Natural killer cell (primary cell): Measurements from ENCODE around the gene SMPD3. TPM values are rescaled to one million over a fixed set of nuclear protein-coding genes. Genes with fewer than 3 reads are reported as not detected.

Experiments used
- ATAC-seq, 3 donors: fragments of 150-1000 bp in 2 of 3; fragments of 200-7000 bp in 1 of 3; cut with Tn5 transposase; 1 replicate in 1 of 3; 2 replicates in 2 of 3; pipeline ENCODE4 v1.10.0; 2021; ENCODE audit warnings: mild to moderate bottlenecking in 2 of 3, moderate library complexity in 2 of 3
- DNase-seq, 2 donors: peaks; one replicate each; pipeline versions ENCODE4 v3.0.0 to v3.0.0-alpha.2; 2013 to 2021; ENCODE audit warnings: mixed read lengths in 1 of 2
- H3K27ac ChIP-seq: one replicate; pipeline ENCODE4 v1.5.1; 2013; ENCODE audit warnings: mild to moderate bottlenecking, low read length
- H3K27me3 ChIP-seq: one replicate; pipeline ENCODE4 v1.6.1; 2013; ENCODE audit warnings: low read length; ENCODE audit not compliant: control insufficient read depth, insufficient read depth
- H3K36me3 ChIP-seq: one replicate; pipeline ENCODE4 v1.6.1; 2013; ENCODE audit warnings: low read length; ENCODE audit not compliant: control insufficient read depth, insufficient read depth
- H3K4me1 ChIP-seq: one replicate; pipeline ENCODE4 v1.6.1; 2013; ENCODE audit warnings: low read length; ENCODE audit not compliant: control insufficient read depth, insufficient read depth
- H3K4me3 ChIP-seq: one replicate; pipeline ENCODE4 v1.5.1; 2013; ENCODE audit warnings: low read length
- H3K9me3 ChIP-seq: one replicate; pipeline ENCODE4 v1.6.1; 2013; ENCODE audit warnings: low read length; ENCODE audit not compliant: control insufficient read depth, insufficient read depth
- H3K27ac Mint-ChIP-seq, 2 donors: one replicate each; pipeline ENCODE4 v1.8.0; 2022; ENCODE audit warnings: mild to moderate bottlenecking in 2 of 2, mixed read lengths in 2 of 2, moderate library complexity in 1 of 2
- H3K27me3 Mint-ChIP-seq, 2 donors: one replicate each; pipeline ENCODE4 v1.8.0; 2022; ENCODE audit warnings: low read depth in 2 of 2, mixed read lengths in 2 of 2
- H3K36me3 Mint-ChIP-seq: one replicate; pipeline ENCODE4 v1.8.0; 2022; ENCODE audit warnings: mixed read lengths
- H3K4me1 Mint-ChIP-seq, 2 donors: one replicate each; pipeline ENCODE4 v1.8.0; 2022; ENCODE audit warnings: mixed read lengths in 2 of 2
- H3K4me3 Mint-ChIP-seq: one replicate; pipeline ENCODE4 v1.8.0; 2022; ENCODE audit warnings: mild to moderate bottlenecking, moderate library complexity, mixed read lengths
- H3K9me3 Mint-ChIP-seq, 2 donors: one replicate each; pipeline ENCODE4 v1.8.0; 2022; ENCODE audit warnings: mixed read lengths in 2 of 2
- CTCF ChIP-seq: fragments of 200-600 bp; IDR thresholded peaks from one replicate; pipeline ENCODE4 v1.8.0; 2022; ENCODE audit warnings: antibody characterized with exemption
- WGBS: methylation state at CpG from one replicate; pipeline ENCODE4 v1.1.7; 2013; ENCODE audit warnings: missing lambda C conversion rate; ENCODE audit not compliant: insufficient coverage; 5-methylcytosine and 5-hydroxymethylcytosine counted together
- intact Hi-C: fragments of 100-400 bp; cut with micrococcal nuclease; formaldehyde crosslinking; loops from one replicate; pipeline ENCODE4 v1.14.2; 2022
- total RNA-seq, 4 donors: library from RNA; stranded (reverse); fragments of 120-200 nt in 1 of 4; gene quantifications; one replicate each; pipeline versions ENCODE4 v1.2.3 to v1.2.4, GENCODE V29; 2013 to 2022

Gene SMPD3
- total RNA-seq, 3 donors from 2014 or later (not counting 1 experiment from before 2014, with no cell fraction given), result 2.4 to 13.3 (median 3.2) TPM

- Histone ChIP-seq H3K27ac (no peak overlapping the region), H3K4me1 (peaks cover 4% of the 10 kb centered on the region), H3K9me3 (no peaks in the 10 kb centered on the region), H3K4me3 (no peak overlapping the region), H3K36me3 (no peaks in the 10 kb centered on the region), H3K27me3 (no peaks in the 10 kb centered on the region)
- ATAC-seq (no peak), DNase-seq (no peak)
- TF ChIP-seq CTCF, result no peak
- H3K27ac Mint-ChIP-seq, result no peak overlapping the region
- no peaks in the 10 kb centered on the region for H3K9me3 Mint-ChIP-seq
- no peak overlapping the region for H3K4me3 Mint-ChIP-seq
- peaks cover 5% of the 10 kb centered on the region in 2 donors for H3K4me1 Mint-ChIP-seq
- WGBS, result 91% methylated on average over 2 of the region's 2 CpGs
- peaks cover 5 to 11% of the 10 kb centered on the region in 2 donors for H3K27me3 Mint-ChIP-seq
- intact Hi-C loops, result no loop called here
- no peaks in the 10 kb centered on the region for H3K36me3 Mint-ChIP-seq
These were observed 5.5 kb upstream of the SMPD3 start for GRCh38 chr16:68453816-68454215.

- H3K27ac ChIP-seq, result no peak overlapping the region
- H3K9me3 ChIP-seq, result no peaks in the 10 kb centered on the region
- DNase-seq (no peak), ATAC-seq (no peak)
- no peaks in the 10 kb centered on the region for H3K36me3 Mint-ChIP-seq
- H3K4me3 ChIP-seq, result no peak overlapping the region
- peaks cover 9% of the 10 kb centered on the region in 2 donors for H3K27me3 Mint-ChIP-seq
- peaks cover 16 to 20% of the 10 kb centered on the region in 2 donors for H3K4me1 Mint-ChIP-seq
- WGBS, result 70% methylated on average over 1 of the region's 1 CpG
- no peak overlapping the region for H3K27ac Mint-ChIP-seq
- H3K4me1 ChIP-seq, result peaks cover 19% of the 10 kb centered on the region
- intact Hi-C loops, result no loop called here
- no peaks in the 10 kb centered on the region for H3K9me3 Mint-ChIP-seq
- H3K4me3 Mint-ChIP-seq, result no peak overlapping the region
- no peak for TF ChIP-seq CTCF
- peaks cover 4% of the 10 kb centered on the region for H3K27me3 ChIP-seq
- H3K36me3 ChIP-seq, result no peaks in the 10 kb centered on the region
These were observed 3.9 kb upstream of the SMPD3 start for GRCh38 chr16:68452176-68452575.

GRCh38 chr16:68451676-68452075 is 3.4 kb upstream of the SMPD3 start:
- Mint-ChIP-seq H3K27me3 (peaks cover 9% of the 10 kb centered on the region in 2 donors), H3K9me3 (no peaks in the 10 kb centered on the region), H3K4me3 (no peak overlapping the region), H3K36me3 (no peaks in the 10 kb centered on the region), H3K4me1 (peaks cover 16 to 20% of the 10 kb centered on the region in 2 donors), H3K27ac (no peak overlapping the region)
- intact Hi-C loops, result no loop called here
- DNase-seq (no peak), ATAC-seq (no peak)
- no peaks in the 10 kb centered on the region for H3K36me3 ChIP-seq
- no peak overlapping the region for H3K4me3 ChIP-seq
- peaks cover 21% of the 10 kb centered on the region for H3K4me1 ChIP-seq
- no peak overlapping the region for H3K27ac ChIP-seq
- TF ChIP-seq CTCF, result no peak
- no peaks in the 10 kb centered on the region for H3K9me3 ChIP-seq
- 71% methylated on average over 1 of the region's 1 CpG for WGBS
- peaks cover 7% of the 10 kb centered on the region for H3K27me3 ChIP-seq

- DNase-seq, result no peak
- TF ChIP-seq CTCF, result no peak
- WGBS, result 86% methylated on average over 3 of the region's 3 CpGs
- Mint-ChIP-seq H3K27ac (no peak overlapping the region), H3K4me3 (peak overlapping the region; percentile 7), H3K27me3 (peaks cover 11 to 15% of the 10 kb centered on the region in 2 donors), H3K4me1 (peaks cover 16 to 20% of the 10 kb centered on the region in 2 donors), H3K36me3 (no peaks in the 10 kb centered on the region), H3K9me3 (no peaks in the 10 kb centered on the region)
- Histone ChIP-seq H3K4me3 (no peak overlapping the region), H3K9me3 (no peaks in the 10 kb centered on the region), H3K27me3 (peaks cover 16% of the 10 kb centered on the region), H3K4me1 (peaks cover 21% of the 10 kb centered on the region), H3K36me3 (no peaks in the 10 kb centered on the region), H3K27ac (no peak overlapping the region)
- no peak for ATAC-seq
- intact Hi-C loops, result no loop called here
These were observed 2.5 kb upstream of the SMPD3 start for GRCh38 chr16:68450741-68451255.
